H1 (cell line): ENCODE results near the gene NCF4. TPM values are rescaled to one million over a fixed set of nuclear protein-coding genes. Genes with fewer than 3 reads are reported as not detected.
A peak's percentile ranks its signal among the peaks of the same experiment; 100 is the strongest.

Source experiments
- CHD7 ChIP-seq: fragments of 300-600 bp; sonication (generic); IDR thresholded peaks from 2 replicates; pipeline ENCODE4 v1.7.1; 2012; ENCODE audit warnings: low read length, moderate library complexity, mild to moderate bottlenecking, inconsistent platforms; ENCODE audit not compliant: insufficient replicate concordance
- HDAC2 ChIP-seq, 2 experiments: fragments of 300-600 bp in 1 of 2; sonication (generic) in 1 of 2; IDR thresholded peaks; 2 replicates each; pipeline ENCODE4 v1.6.1; 2011 to 2012; ENCODE audit warnings: low read depth in 2 of 2, low read length in 2 of 2, mild to moderate bottlenecking in 2 of 2, moderate library complexity in 2 of 2, borderline replicate concordance in 1 of 2, inconsistent platforms in 1 of 2
- SIX5 ChIP-seq: IDR thresholded peaks from 2 replicates; pipeline ENCODE4 v1.6.1; 2011; ENCODE audit warnings: mild to moderate bottlenecking, low read depth, low read length
- SRF ChIP-seq: IDR thresholded peaks from 2 replicates; pipeline ENCODE4 v1.6.1; 2011; ENCODE audit warnings: mild to moderate bottlenecking, low read depth, low read length, moderate library complexity
- TCF12 ChIP-seq: IDR thresholded peaks from 2 replicates; pipeline ENCODE4 v1.6.1; 2011; ENCODE audit warnings: low read depth, mild to moderate bottlenecking, low read length
- polyA plus RNA-seq, 7 experiments: library from polyadenylated mRNA; depleted of rRNA in 3 of 7; stranded (reverse) in 5 of 7; unstranded in 2 of 7; fragments of >200 nt in 5 of 7; fragments of 200-250 nt in 2 of 7; gene quantifications; 1 replicate in 5 of 7; 2 replicates in 1 of 7; 4 replicates in 1 of 7; pipeline versions ENCODE4 v1.2.1 to v1.2.3, GENCODE V29; 2011 to 2013; ENCODE audit warnings: missing spikeins in 2 of 7, mixed read lengths in 2 of 7
- total RNA-seq: library from RNA; stranded (reverse); fragmentation: NEBNext Ultra II Directional; extraction: Animal tissue kit (Norgen Biotek cat#: 25700); gene quantifications from 2 replicates; pipeline ENCODE4 v1.2.1, GENCODE V29; 2021
- TF ChIP-seq, protein P1 (sequence below): IDR thresholded peaks from 2 replicates; pipeline ENCODE4 v1.6.1; 2011; ENCODE audit warnings: low read depth, mild to moderate bottlenecking, low read length; ENCODE audit not compliant: insufficient read depth
- TF ChIP-seq, protein P2 (sequence below), 3 experiments: IDR thresholded peaks; 1 replicate in 2 of 3; 2 replicates in 1 of 3; pipeline versions ENCODE4 v1.5.1 to v1.6.1; 2011; ENCODE audit warnings: low read length in 3 of 3, mild to moderate bottlenecking in 3 of 3, inconsistent platforms in 2 of 3, low read depth in 1 of 3, moderate library complexity in 1 of 3; ENCODE audit not compliant: insufficient read depth in 1 of 3; ENCODE audit errors: control extremely low read depth in 1 of 3

The NCF4 gene
- total and polyA plus RNA-seq, 2 of the 8 experiments (the other 6 are each of a cell fraction or from before 2014, with no cell fraction given), result 0.20 TPM; not detected in 1

- TF ChIP-seq, protein P1, sequence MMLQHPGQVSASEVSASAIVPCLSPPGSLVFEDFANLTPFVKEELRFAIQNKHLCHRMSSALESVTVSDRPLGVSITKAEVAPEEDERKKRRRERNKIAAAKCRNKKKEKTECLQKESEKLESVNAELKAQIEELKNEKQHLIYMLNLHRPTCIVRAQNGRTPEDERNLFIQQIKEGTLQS, result peak; percentile 86
- TF ChIP-seq SIX5 (no peak), SRF (no peak), CHD7 (no peak), HDAC2 (IDR thresholded peaks at IDR 0.05; ENCODE audit: borderline replicate concordance in 1 of 2, low read depth in 2 of 2, low read length in 2 of 2) (no peak), TCF12 (peak; percentile 79; the same call in 1 of the 2 replicates)
- TF ChIP-seq, protein P2, sequence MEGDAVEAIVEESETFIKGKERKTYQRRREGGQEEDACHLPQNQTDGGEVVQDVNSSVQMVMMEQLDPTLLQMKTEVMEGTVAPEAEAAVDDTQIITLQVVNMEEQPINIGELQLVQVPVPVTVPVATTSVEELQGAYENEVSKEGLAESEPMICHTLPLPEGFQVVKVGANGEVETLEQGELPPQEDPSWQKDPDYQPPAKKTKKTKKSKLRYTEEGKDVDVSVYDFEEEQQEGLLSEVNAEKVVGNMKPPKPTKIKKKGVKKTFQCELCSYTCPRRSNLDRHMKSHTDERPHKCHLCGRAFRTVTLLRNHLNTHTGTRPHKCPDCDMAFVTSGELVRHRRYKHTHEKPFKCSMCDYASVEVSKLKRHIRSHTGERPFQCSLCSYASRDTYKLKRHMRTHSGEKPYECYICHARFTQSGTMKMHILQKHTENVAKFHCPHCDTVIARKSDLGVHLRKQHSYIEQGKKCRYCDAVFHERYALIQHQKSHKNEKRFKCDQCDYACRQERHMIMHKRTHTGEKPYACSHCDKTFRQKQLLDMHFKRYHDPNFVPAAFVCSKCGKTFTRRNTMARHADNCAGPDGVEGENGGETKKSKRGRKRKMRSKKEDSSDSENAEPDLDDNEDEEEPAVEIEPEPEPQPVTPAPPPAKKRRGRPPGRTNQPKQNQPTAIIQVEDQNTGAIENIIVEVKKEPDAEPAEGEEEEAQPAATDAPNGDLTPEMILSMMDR (IDR thresholded peaks at IDR 0.05; ENCODE audit: control extremely low read depth in 1 of 3, insufficient read depth in 1 of 3, low read depth in 1 of 3, low read length in 3 of 3), result peak; percentile 97 to 100 (median 100)
Measured at GRCh38 chr22:36856121-36856791, 4.5 kb upstream of the NCF4 start (continued).
